Stimulated activated CD4-positive, alpha-beta T cell treated with anti-CD3 and anti-CD28 coated beads, Interleukin-12 subunit alpha, Interleukin-12 subunit beta, amount 100 ng/mL, for 24 hours (primary cell): ENCODE results near the gene NT5C3B.
"Not testable (repeated sequence)": the region's sequence is repeated elsewhere in the genome, so short reads cannot be mapped to it uniquely, and the experiment has no call there.

Source experiments
- DNase-seq, 2 experiments: peaks; one replicate each; pipeline ENCODE4 v3.0.0-alpha.2; 2020; ENCODE audit warnings: low read depth in 2 of 2

The NT5C3B gene

GRCh38 chr17:41835800-41836549, at the start of gene NT5C3B:
Gene NT5C3B (minus strand): TSS chr17:41836232. CDS start chr17:41836193, 39 bp downstream.
- peak; percentile 33 to 47 for DNase-seq

- no peak for DNase-seq
These were observed 49.7 kb upstream of the NT5C3B start for GRCh38 chr17:41885733-41886132.

- no peak for DNase-seq
These were observed 46.7 kb upstream of the NT5C3B start for GRCh38 chr17:41882756-41883155.

DNA sequence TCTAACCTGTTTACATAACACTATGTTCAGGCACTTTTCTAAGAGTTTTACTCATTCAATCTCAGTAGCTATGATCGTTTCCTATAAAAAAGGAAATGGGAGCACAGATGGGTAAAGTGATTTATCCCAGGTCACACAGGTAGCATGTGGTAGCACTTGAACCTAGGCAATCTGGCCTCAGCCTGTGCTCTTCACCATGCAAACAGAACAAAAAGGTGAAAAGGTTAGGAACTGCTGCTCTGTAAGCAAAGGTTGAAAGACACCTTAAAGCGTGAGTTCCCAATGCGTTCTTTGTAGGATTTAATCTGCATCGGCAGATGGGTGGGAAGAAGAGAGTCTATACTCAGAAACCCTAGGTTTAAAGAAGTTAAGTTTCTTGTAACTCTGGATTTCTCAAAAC, 44.1 kb upstream of the NT5C3B start:
- no peak for DNase-seq

- not testable (repeated sequence) for DNase-seq
These were observed 38.2 kb upstream of the NT5C3B start for GRCh38 chr17:41874293-41874670.

- DNase-seq = no peak
These were observed 37.7 kb upstream of the NT5C3B start for GRCh38 chr17:41873559-41874292.

GRCh38 chr17:41871789-41872188, 35.8 kb upstream of the NT5C3B start:
- no peak for DNase-seq

- no peak for DNase-seq
These were observed 34.6 kb upstream of the NT5C3B start for GRCh38 chr17:41870627-41871026.

- no peak for DNase-seq
These were observed 34.1 kb upstream of the NT5C3B start for GRCh38 chr17:41870097-41870496.

DNA sequence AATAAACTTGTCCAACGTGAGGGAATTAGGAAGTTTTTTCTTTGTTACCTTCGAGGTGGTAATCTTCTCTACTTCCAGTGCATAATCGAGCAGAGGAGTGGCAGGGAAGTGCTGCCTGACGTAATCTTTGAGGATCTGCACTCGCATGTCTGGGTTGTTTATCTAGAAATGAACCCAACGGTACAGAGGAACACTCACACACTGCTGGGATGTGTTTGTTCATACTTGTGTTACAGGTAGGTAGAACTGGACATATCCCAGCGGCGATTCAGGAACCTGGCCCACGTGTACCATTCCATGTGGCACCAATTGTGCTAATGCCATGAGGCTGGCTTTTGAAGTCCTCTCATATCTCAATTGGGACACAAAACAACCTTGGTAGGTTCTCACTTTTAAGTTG, 33.4 kb upstream of the NT5C3B start:
- no peak for DNase-seq

GRCh38 chr17:41868568-41868967, 32.5 kb upstream of the NT5C3B start:
- no peak for DNase-seq

DNA sequence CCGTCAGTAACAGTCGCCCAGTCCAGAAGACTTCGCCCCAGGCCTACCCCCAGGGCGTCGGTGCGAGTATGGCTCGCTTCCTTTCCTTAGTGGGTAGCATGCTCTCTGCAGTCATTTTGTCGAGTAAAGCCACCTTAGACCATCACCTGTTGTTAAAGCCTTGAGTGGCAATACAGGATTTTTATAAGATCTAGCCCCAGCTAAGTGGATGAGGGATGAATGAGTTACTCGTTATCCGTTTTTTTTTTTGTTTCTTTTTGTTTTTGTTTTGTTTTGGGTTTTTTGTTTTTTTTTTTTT, 29.5 kb upstream of the NT5C3B start:
- no peak for DNase-seq

GRCh38 chr17:41864836-41865595, 29.0 kb upstream of the NT5C3B start, which contains the start of gene KLHL11:
Gene KLHL11 (minus strand): TSS chr17:41865423. CDS start chr17:41865370, 53 bp downstream.
- DNase-seq = peak; percentile 77 to 85

GRCh38 chr17:41864498-41864835, 28.4 kb upstream of the NT5C3B start:
- no peak for DNase-seq

- peak in 1 of 2 experiments; percentile 12 for DNase-seq
These were observed 27.2 kb upstream of the NT5C3B start for GRCh38 chr17:41863074-41863848.

- no peak for DNase-seq
These were observed 24.4 kb upstream of the NT5C3B start for GRCh38 chr17:41860254-41860931.

- not testable (repeated sequence) for DNase-seq
These were observed 15.3 kb upstream of the NT5C3B start for GRCh38 chr17:41851382-41851781.

DNA sequence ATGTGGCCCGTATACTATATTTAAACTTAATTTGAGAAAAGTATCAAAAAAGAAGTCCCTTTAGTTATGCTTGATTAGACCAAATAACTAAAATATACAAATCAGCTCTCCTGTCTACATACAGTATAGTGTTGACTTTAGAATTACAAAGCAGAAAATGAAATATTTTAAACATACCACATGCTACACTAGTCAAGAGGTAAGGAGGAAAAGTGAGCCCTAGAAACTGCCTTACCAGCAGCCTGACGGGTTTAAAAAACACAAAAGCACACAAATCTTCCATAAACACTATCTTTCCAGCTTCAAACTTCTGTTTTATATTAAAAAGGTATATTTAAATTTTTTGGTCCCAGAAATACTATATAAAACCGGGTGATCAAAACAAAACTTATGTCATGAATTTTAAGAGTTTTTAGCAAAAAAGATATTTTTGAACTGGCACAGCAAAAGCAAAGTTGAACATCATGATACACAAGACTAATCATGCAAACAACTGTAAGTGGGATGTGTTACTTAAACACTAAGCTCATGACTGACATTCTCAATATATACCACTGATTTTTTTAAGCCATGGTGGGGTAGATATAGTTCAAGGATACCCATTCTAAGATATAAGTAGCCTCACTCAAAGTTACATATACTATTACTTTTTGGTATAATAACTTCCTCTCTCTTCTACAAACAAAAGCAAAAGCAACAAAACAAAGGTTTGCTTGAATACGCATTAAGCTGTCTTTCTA, 13.4 kb upstream of the NT5C3B start:
- no peak for DNase-seq

DNA sequence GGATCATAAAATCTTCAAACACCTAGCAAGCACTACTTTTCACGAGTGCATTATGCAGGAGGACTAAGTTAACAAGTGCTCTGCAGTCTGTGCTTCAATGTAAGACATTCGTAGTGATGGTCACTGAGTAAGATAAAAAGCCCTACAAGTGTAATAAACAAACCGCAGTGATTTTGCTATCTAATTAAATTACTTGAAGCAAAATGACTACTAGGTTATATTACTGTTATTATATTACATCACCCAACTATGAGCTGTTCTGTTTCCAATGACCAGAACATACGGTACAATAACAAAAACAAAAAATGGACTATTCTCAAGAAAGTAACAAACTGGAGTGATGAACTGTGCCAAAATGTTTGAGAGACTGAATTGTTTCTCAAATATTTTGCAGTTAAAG, 12.8 kb upstream of the NT5C3B start:
- DNase-seq = no peak

GRCh38 chr17:41844971-41845370, 8.9 kb upstream of the NT5C3B start:
- DNase-seq = no peak

- DNase-seq = not testable (repeated sequence)
These were observed 4.7 kb upstream of the NT5C3B start for GRCh38 chr17:41840781-41841180.
